HG03039 (cell line): ENCODE data around the gene PAXX.
"Not testable (repeated sequence)": the region's sequence is repeated elsewhere in the genome, so short reads cannot be mapped to it uniquely, and the experiment has no call there.

Experiments
- ATAC-seq: cut with Tn5 transposase; IDR thresholded peaks from one replicate; pipeline ENCODE4 v1.9.1; 2021; ENCODE audit warnings: mild to moderate bottlenecking, moderate library complexity; ENCODE audit not compliant: unreplicated experiment

The PAXX gene

DNA sequence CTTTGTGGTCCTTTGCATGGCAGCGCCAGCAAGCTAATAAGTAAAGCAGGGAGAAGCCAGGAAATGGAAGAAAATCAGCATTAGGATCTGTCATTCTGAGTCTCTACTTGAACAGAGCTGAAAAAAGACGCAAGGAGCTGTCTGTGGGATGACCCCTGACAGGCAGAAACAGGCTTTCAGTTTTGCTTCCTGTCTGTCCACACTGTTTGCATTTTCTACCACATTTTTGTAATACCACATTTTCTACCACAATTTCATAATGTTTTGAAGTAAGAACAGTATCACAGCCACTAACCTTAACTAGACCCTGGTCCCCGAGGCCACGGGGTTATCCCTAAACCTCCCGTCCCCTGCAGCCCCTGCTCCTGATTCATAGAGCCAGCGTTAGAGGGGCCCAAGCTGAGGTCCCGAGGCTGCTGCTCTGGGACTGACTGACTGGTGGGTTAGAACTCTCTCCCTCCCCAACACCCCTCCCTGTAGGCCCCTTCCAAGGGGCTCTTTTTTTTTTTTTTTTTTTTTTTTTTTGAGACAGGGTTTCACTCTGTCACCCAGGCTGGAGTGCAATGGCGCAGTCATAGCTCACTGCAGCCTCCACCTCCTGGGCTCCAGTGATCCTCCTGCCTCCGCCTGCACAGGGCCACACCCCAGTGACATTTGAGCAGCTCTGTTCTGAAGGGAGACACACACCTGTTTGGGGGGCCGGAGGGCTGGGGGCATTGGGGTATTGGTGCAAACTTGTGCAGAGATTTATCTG, 8.1 kb downstream of the PAXX start:
- no peak for ATAC-seq

DNA sequence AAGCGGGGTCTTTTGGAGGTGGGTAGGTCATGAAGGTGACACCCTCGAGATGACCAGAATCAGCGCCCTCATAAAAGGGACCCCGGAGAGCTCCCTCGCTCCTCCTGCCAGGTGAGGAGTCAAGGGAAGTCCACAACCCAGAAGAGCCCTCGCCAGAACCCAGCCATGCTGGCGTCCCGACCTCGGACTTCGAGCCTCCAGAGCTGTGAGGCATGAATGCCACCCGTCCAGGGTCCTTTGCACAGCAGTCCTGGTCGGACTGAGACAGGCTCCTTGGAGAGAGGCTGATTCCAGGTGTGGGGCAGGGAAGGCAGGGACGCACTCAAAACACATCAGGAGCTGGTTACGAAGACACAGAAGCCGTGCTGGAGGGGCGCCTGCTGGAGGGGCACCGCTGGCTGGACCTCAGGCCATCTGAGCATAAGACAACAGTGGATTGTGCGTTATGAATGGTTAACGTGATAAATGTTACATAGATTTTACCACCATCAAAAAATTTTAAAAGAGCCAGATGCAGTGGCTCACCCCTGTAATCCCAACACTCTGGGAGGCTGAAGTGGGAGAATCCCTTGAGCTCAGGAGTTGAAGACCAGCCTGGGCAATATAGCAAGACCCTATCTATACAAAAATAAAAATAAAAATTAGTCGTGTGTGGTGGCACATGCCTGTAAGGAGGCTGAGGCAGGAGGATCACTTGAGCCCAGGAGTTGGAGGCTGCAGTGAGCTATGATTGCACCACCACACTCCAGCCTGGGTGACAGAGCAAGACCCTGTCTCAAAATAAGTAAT, 9.8 kb downstream of the PAXX start:
- ATAC-seq: no peak

DNA sequence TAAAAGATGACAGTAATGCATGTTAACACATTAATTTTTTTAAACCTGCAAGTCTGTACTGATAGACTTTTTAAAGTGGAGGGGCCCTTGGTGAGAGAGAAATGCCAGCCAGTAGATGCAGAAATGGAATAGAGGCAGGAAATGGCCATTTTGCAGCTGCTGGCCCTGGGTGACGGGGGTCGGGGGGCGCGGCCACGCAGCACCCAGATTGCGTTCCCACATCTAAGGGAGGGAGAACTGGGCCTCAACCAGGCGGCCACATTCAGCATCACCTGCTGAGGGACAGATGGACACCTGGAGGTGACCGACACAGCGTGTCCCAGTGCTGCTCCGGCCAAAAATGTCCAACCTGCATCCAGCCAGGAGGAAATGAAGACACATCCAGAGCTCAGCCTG, 10.4 kb downstream of the PAXX start:
- ATAC-seq: no peak

DNA sequence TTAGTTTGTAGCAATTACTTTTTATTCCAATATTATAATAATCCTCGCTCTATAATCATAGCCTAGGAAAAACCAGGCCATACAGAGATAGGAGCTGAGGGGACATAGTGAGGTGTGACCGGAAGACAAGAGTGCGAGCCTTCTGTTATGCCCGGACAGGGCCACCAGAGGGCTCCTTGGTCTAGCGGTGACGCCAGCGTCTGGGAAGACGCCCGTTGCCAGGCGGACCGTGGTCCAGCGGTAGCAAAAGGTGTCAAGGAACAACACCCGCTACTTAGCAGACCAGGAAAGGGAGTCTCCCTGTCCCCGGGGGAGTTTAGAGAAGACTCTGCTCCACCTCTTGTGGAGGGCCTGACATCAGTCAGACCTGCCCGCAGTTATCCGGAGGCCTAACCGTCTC, 12.1 kb downstream of the PAXX start:
- ATAC-seq: not testable (repeated sequence)

DNA sequence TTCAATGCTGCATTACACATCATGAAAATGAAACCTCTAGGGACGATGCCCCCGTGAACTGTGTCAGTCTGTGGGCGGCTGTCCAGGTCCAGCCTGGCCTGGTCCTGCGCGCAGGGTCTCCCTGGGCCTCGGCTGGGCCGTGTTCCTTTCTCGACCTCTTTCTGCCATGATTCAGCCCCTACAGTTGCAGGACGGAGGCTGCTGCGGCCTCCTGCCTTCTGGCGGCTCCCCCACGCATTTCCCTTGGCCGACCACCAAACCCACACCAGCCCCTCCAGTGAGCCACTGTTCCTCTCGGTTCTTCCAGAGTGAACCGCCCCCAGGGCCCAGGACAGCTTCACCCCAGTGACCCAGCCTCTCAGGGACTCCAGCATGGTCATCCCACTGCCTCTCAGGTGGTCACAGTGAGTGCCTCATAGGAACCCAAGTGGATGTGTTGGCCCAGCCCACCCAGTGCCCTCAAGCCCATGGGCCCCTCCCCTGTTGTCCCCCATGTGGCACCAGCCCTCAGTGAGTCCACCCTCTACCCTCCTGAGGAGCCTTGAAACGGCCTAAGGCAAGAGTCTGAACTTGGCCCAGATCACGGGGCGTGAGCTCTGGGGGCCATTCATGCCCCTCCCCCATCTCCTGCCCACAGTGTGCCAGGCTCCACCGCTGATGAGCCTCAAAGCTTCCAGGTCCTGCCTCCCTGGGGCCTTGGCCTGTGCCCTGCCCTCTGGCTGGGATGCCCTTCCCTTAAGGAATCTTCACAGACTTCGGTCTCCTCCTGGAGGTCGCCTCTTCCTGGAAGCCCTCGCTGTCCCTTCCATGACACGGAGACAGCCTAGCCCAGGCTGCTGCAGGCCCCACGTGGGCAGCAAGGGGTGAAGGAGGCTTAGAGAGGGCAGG, 14.1 kb downstream of the PAXX start:
- no peak for ATAC-seq

DNA sequence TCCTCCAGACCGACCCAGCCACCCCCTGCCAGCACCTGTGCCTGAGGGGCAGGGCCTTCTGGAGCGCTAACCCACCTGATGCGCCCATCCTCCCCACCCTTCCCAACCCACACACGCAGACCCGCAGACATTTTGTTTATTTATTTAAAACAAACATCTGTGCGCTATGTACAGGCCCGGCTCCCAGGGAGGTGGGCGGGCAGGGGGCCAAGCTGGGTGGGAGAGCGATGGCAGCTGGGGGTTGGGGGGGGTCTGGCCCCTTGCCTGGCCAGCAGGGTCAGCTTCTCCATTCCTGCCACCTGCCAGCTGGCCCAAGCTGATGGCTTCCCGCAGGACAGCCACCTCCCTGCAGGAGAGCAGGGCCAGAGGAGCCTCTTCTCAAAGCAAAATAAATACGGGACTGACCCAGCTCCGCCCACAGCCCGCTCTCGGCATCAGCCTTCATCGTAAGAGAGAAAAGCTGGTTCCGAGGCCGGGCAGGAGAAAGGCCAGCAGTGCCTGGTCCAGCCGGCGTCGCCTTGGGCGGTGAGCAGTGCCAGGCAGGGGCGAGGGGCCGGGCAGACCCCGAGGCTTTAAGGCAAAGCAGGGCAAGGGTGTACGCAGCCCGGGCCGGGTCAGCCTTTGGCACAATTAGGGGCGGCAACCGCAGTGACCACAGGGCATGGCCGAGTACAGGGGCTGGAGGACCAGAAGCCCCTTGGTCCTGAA, 15.0 kb downstream of the PAXX start:
- no peak for ATAC-seq

DNA sequence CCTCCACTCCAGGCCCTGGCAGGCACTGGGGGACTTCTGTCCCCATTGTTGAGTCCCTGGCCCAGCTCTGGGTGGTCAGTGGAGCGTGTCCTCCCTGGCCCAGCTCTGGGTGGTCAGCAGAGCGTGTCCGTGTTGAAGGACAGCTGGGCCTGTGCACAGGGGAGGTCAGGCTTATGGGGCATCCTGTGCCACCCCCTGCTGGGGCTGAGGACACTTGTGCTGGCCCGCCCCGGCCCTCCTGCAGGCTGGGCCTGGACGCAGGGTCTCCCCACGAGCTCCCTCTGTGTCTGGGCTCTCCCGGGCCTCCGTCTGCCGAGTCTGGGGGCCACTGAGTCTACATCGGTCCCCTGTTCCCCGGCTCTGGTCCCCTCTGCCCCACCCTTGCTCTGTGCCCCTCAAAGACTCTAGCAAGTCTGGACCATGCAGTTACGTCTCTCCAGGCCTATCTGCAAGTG, 15.6 kb downstream of the PAXX start:
- no peak for ATAC-seq

DNA sequence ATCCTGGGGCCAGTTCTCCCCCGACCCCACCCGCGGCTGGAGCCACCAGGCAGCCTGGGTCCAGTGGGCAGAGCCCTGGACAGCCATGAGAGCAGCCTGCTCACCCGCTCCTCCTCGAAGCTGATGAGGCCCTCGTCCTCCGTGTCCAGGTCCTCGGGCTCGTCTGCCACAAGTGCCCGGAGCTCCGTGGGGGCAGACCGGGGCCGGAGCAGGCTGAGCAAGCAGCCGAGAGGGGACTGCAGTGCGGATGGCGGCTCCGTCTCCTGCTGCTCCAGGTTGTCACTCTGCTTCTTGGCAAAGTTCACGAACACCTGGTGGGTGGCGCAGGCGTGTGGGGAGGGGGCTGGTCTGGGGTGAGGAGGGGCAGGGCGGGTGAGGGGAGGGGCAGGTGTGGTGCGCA, 16.1 kb downstream of the PAXX start:
- ATAC-seq: no peak

DNA sequence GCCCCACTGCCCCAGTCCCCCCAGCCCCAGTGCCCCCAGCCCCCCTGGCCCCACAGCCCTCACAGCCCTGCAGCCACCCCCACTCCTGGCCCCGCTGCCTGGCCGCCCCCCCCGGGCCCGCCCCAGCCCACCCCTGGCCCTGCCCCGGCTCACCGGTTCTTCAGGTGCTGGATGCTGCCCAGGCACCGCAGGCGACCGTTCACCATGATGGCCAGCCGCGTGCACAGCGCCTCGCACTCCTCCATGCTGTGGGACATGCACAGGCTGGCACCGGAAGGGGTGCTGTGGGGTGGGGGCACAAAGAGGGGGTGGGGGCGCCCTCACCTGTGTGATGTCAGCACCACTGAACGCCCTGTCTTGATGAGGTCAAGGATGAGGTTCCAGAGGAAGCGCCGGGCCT, 17.0 kb downstream of the PAXX start:
- no peak for ATAC-seq

DNA sequence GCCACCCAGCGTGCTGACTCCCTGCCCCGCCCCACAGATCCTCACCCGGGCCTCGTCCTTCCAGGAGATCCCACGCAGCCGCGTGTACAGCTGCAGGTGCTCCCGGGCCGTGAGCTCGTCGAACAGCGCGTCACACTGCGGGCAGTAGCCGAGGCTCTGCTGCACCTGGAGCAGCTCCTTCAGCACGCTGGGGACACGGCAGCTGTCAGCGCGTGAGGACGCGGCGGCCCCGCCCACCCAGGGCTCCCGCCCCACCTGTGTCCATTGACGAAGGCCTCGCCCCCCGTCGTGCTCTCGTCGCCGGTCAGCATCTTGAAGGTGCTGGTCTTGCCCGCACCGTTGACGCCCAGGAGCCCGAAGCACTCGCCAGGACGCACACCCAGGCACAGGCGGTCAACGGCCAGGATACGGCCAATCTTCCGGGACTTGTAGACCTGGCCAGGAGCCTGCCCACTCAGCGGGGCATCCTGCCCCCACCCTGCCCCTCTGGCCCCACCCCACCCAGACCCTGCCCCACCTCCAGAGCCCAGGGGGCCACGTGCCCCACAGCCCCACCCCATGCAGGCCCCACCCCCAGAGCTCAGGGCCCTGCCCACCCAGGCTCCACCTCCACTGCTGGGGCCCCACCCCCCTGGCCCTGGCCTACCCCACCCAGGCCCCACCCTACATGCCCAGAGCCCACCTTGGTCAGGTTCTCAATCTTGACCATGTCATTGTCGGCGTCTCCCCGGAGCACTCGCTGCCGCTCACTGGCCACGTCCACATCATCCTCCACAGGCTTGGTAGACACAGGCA, 17.9 kb downstream of the PAXX start:
- no peak for ATAC-seq

DNA sequence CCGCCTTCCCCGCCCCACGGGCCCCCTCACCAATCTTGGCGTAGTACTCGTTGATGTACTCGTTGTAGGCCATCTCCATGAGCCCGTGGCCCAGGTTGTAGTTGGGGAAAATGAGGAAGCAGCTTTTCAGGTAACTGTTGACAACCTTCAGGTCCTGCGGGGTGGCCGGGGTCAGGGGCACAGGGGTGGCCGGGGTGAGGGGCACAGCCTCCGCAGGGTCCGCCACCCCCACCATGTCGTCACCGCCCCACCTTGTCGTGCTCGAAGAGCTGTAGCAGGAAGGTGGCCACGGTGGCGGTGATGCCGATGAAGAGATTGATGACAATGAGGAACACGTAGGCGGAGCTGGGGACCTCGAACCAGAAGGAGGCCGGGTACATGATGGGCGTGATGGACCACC, 18.9 kb downstream of the PAXX start:
- ATAC-seq: no peak

DNA sequence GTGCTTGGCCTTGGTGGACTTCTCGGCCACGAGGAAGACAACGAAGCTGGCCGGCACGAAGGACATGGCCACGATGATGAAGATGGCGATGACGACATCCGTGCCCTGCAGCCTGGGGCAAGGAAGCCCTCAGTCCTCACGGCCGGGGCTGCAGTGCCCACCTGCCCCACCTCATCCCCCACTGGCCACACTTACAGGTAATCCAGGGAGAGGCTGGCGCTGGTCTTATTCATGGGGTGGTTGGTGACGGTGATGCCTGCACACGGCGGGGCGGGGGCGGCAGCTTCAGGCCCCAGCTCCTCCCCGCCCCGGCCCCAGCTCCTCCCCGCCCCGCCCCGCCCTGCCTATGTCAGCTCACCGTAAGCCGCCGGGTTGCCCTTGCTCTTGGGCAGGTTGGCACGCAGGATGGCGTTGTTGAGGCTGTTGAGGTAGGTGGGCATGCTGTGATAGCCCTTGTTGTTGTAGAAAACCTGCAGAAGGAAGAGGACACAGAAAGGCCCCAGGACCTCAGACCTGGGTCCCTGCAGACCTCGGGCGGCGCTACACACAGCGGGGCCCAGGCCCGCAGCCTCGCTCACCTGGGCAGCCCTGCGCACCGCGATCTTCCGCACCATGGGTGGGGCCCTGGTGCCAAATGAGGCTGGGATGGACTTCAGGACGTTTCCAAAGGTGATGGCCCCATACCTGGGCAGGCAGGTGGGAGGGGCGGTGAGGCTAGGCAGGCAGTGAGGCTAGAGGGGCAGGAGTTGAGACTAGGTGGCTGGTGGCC, 19.9 kb downstream of the PAXX start:
- ATAC-seq: no peak

DNA sequence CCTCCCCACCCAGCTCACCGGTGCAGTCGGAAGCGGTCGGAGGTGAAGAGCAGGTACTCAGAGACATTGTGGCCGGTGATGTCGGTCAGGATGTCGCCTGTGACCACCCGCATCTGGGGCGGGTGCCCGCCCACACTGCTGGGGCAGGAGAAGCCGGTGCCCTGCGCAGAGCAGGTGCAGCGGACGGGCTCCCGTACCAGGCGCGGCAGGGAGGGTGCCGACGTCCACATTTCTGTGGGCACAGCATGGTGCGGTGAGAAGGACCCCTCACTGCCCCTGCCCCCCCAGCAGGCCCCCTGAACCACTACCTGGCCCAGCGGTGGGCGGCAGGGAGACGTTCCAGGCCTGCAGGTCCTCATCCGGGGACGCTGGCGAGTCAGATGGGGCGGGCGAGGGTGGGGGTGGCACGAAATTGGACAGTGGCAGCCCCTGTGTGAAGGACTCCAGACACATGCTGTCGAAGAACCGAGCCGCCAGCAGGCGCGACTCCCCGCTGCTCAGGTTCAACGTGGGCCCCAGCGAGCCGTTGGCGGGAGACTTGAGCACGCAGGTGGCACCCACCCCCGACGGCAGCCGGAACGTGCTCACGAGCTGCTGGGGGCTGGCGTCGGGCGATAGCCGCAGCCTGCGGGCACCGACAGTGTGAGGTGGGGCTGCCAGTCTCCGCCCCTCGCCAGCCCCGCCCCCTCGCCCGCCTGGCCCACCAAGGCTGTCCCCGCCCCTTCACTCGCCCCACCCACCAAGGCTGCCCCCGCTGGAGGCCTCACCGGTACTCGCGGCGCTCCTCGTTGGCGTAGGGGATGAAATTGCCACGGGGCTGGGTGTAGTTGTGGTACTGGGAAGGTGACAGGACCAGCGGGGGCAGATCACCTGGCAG, 20.7 kb downstream of the PAXX start:
- no peak for ATAC-seq

DNA sequence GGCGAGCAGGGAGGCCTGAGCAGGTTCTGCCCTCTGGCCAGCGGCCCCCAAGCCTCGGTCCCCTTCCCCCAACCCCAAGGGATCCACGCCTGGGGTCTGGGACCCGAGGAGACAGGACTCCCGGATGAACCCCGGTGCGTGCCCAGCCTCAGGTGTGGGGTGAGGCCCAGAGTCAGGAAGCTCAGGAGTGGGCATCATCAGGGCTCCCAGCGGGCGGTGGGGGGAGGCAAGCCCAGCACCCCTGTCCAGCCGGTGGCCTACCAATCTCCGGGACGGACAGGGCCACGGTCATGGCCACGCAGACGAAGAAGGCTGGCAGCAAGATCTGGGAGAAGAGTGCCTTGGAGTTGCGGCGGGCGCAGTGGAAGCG, 21.3 kb downstream of the PAXX start:
- ATAC-seq: no peak

DNA sequence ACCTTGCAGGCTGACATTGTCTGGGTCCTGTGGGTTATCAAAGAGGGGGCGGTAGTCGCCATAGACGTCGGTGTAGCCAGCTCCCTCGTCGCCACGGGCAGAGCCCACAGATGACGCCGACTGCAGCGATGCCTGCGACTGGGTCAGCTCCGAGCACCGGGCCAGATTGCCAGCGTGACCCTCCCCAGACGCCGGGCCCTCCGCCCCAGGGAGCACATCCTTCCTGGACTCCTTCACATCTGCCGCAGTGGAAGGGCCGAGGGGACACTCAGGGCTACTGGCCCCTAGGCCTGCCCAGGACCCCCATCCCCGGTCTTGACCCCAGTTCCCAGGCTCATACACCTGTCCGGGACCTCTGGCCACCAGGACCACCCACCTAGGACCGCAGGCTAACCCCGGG, 21.9 kb downstream of the PAXX start:
- no peak for ATAC-seq

DNA sequence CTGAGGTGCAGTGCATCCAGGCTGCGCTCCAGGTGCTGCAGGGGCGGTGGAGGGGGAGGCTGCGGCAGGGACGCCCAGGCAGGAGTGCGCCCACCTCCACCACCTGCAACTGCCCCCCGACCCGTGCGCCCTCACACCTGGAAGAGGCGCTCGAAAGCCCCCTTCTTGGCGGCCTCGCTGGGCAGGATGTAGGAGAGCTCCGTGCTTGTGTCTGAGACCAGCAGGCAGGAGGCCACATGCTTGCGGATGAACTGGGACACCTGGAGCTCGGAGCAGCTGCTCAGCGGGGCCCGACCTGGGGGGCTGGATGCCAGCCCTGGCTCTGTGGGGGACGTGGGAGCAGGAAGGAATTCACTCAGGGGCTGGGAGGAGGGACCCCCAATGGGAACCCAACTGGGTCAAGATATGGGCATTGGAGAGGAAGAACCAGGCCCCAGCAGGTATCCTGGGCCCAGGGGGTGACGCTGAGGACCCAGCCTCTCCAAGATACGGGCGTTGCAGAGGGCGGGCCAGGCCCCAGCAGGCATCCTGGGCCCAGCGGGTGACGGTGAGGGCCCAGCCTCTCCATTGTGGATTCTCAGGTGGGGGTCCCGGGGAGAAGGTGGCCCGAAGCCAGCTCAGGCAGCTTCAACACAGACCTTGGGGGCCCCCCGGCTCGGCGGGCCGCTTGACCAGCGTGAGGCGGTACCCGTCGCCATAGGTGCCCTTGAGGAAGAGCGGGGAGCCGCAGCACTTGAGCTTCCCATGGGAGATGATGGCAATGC, 22.7 kb downstream of the PAXX start:
- no peak for ATAC-seq

DNA sequence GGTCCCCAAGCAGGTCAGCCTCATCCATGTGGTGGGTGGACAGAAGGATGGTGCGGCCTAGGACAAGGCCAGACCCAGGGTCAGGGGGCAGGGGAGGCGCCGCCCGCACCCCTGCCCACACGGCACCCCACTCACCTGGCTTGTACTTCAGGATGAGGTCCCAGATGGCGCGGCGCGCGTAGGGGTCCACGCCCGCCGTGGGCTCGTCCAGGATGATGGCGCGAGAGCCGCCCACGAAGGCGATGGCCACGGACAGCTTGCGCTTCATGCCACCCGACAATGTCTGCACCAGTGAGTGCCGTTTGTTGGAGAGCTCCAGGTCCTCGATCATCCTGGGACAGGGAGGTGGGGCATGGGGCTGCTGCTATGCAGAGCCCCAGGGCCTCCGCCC, 23.3 kb downstream of the PAXX start:
- no peak for ATAC-seq

DNA sequence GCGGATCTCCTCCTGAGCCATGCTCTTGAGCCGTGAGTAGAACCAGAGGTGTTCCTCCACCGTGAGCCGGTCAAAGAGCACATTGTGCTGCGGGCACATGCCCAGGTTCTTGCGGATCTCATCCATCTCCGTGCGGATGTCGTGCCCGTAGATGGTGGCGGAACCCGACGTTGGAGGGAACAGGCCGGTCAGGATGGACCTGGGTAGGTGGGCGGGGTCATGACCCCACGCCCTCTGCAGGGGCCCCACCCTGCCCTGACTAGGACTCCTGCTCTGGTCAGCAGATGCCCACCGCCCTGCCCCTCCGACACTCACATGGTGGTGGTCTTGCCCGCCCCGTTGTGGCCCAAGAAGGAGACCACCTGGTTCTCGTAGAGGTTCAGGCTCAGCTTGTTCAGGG, 23.8 kb downstream of the PAXX start:
- no peak for ATAC-seq
